ENCODE data around the gene CAPN6.

Gene CAPN6

DNA sequence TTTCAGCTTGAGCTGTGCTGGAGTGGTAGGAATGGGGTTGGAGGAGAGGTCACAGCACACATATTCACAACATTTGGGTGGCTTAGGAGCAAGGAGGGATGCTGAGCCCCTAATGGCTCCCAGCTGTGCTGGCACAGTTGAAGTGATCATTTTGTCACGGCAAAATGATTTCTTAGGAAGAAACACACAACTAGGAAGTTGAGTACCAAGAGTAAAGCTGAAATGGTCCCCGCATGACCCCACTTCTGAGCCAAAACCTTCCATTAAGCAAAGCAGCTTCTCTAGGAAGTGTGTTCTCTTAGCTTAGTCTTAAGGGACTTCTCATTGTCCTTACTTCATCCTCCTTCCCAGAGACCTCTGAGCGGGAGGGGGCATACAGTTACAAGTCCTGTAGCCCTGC is 12.6 kb downstream of the CAPN6 start:
- Mint-ChIP-seq H3K27me3 (no peaks in the 10 kb centered on the region), H3K4me3 (no peak overlapping the region), H3K27ac (no peak overlapping the region), H3K4me1 (no peaks in the 10 kb centered on the region), H3K36me3 (no peaks in the 10 kb centered on the region), H3K9me3 (no peaks in the 10 kb centered on the region)
- ATAC-seq: no peak

- ATAC-seq: no peak
- no peak overlapping the region for H3K27ac Mint-ChIP-seq
- H3K27me3 Mint-ChIP-seq: no peaks in the 10 kb centered on the region
- no peaks in the 10 kb centered on the region for H3K36me3 Mint-ChIP-seq
- H3K4me1 Mint-ChIP-seq: no peaks in the 10 kb centered on the region
- H3K9me3 Mint-ChIP-seq: no peaks in the 10 kb centered on the region
- no peak overlapping the region for H3K4me3 Mint-ChIP-seq
Observed at GRCh38 chrX:111254896-111255693, 15.2 kb downstream of the CAPN6 start.

DNA sequence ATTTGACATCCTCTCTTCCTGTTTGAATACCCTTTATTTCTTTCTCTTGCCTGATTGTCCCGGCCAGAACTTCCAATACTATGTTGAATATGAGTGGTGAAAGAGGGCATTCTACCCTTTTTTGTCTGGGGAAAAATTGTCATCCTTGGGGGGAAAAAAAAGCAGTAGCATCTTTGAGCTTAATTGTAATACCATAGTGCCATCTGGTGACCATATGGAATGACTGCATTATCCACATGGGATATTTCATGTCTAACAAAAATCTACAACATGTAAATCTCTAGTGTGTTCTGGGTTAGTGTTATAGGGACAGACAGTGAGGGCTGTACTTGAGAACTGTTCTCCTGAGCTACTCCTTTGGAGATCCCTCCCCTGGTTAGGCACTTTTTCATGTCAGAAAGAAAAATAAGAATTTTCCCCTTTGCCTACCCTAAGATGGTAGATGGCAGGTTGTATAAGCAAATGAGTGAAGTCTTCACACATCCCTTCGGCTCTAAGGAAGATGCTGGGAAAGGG is 26.0 kb downstream of the CAPN6 start:
- no peak overlapping the region for H3K4me3 Mint-ChIP-seq
- H3K27me3 Mint-ChIP-seq: no peaks in the 10 kb centered on the region
- ATAC-seq: no peak
- no peaks in the 10 kb centered on the region for H3K4me1 Mint-ChIP-seq
- H3K9me3 Mint-ChIP-seq: no peaks in the 10 kb centered on the region
- no peak overlapping the region for H3K27ac Mint-ChIP-seq
- no peaks in the 10 kb centered on the region for H3K36me3 Mint-ChIP-seq

DNA sequence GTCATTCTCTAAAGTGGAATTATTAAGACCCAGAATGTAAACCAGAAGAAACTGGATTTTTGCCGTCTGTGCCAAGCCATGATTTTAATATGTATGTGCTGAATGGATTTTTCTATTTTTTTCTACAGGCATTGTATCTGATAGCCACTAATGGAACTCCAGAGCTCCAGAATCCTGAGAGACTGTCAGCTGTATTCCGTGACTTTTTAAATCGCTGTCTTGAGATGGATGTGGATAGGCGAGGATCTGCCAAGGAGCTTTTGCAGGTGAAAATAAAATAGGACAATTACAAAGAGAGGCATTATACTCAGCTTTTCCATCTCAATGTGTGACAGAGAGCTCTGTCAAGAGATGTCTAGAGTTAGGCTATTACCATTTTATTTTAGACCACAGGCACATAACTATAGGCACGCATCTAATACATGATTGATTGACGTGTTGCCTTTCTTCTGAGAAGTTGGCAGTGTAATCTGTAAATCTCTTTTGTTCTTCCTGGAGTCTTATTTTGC is 53.9 kb downstream of the CAPN6 start:
- ATAC-seq: no peak
- Mint-ChIP-seq H3K4me1 (no peaks in the 10 kb centered on the region), H3K27ac (no peak overlapping the region), H3K36me3 (no peaks in the 10 kb centered on the region), H3K9me3 (no peaks in the 10 kb centered on the region), H3K27me3 (no peaks in the 10 kb centered on the region), H3K4me3 (no peak overlapping the region)

GRCh38 chrX:111207851-111208250 is 62.4 kb downstream of the CAPN6 start:
- Mint-ChIP-seq H3K27me3 (no peaks in the 10 kb centered on the region), H3K36me3 (no peaks in the 10 kb centered on the region), H3K4me1 (no peaks in the 10 kb centered on the region), H3K9me3 (no peaks in the 10 kb centered on the region), H3K27ac (no peak overlapping the region), H3K4me3 (no peak overlapping the region)
- ATAC-seq: no peak

DNA sequence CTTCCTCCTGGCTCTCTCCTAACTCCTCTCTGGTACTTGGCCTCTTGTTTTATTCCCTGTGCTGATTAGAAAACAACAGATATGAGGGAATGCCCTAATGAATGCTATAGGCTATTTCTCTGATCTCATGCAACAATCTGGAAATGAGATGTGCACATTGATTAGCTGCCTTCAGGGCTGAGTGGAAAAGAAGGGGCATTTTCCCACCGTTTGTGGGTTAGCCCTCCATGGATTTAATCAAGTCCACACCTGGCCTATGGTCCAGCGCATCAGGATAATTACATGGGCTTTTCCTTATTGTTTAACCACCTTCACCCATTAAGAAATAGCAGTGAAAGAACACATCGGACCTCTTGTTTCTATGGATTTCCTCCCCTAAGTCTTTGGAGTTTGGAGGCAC is 70.0 kb downstream of the CAPN6 start:
- H3K4me1 Mint-ChIP-seq: no peaks in the 10 kb centered on the region
- H3K27me3 Mint-ChIP-seq: no peaks in the 10 kb centered on the region
- H3K36me3 Mint-ChIP-seq: no peaks in the 10 kb centered on the region
- ATAC-seq: no peak
- H3K9me3 Mint-ChIP-seq: no peaks in the 10 kb centered on the region
- H3K27ac Mint-ChIP-seq: no peak overlapping the region
- H3K4me3 Mint-ChIP-seq: no peak overlapping the region

DNA sequence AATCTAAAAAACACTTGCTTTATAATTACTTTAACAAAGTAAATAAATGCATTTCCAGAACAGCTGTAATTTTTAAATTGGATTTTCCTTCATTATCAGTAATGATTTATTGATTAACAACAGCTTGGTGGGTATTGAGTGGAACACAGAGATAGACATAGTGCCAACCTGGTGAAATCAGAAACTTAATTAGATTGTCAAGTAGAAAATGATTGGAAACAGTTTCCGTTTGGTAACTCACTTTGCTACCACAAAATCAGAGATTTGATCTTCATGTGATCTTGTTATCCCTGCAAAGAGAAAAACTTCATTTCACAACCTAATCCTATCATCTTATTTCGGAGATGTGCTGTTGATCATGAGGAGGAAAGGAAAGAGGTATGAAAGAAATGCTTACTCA is 70.8 kb downstream of the CAPN6 start:
- H3K4me3 Mint-ChIP-seq: no peak overlapping the region
- H3K27ac Mint-ChIP-seq: no peak overlapping the region
- no peaks in the 10 kb centered on the region for H3K9me3 Mint-ChIP-seq
- H3K4me1 Mint-ChIP-seq: no peaks in the 10 kb centered on the region
- no peak for ATAC-seq
- H3K36me3 Mint-ChIP-seq: no peaks in the 10 kb centered on the region
- no peaks in the 10 kb centered on the region for H3K27me3 Mint-ChIP-seq

Data from stimulated activated memory B cell treated with anti-CD40 and anti-IgM and Interleukin-4, amounts not matched to agents 10 μg/mL and 1 μg/mL and 100 μg/mL, for 72 hours (primary cell).